GM18507 (cell line): ENCODE measurements around the gene IL1RL1.

Experiments
- DNase-seq: peaks from one replicate; pipeline ENCODE4 v3.0.0; 2011; ENCODE audit warnings: low read depth; ENCODE audit not compliant: insufficient read length; ENCODE audit errors: extremely low spot score
- FAIRE-seq: peaks from 2 replicates; lab custom pipeline; 2011; peaks lifted over from hg19 to GRCh38; lab: Jason Lieb, UNC

The IL1RL1 gene

DNA sequence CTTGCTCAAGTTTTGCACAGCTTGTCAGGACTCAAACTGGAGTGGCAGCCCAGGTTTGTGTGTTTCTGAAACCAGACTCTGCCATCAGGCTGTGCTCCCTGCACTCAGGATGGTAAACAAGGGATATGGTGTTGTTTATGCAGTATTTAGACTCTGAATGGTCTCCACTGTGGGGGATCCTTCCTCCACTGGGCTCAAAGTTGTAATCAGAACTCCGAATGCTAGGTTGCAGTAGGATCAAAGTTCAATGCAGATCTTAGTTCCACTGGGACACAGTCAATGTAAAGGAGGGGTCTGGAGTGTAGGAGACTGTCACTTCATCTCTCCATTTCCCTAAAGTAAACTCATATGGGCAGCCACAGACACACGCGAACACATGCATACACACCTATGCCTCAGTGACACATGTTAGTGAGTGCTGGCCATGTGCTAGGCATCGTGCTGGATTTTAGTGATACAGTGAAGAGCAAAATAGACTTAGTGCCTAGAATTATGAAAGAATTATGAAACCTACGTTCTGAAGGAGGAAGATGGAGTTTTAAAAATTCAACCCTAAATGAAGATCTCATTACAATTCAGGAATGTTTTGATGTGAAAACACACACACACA, 50.4 kb downstream of the IL1RL1 start:
- FAIRE-seq (no peak), DNase-seq (no peak)

DNA sequence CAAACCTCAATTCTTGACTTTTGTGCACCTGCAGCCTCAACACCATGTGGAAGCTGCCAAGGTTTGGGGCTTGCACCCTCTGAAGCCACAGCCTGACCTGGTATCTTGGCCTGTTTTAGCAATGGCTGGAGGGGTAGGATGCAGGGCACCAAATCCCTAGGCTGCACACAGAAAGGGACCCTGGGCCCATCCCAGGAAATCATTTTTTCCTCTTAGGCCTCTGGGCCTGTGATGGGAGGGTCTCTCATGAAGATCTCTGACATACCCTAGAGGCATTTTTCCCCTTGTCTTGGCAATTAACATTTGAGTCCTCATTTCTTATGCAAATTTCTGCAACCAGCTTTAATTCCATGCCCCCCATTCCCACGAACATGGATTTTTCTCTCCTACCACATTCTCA, 54.4 kb downstream of the IL1RL1 start:
- no peak for DNase-seq
- FAIRE-seq: no peak

- peak; percentile 87 for FAIRE-seq
- no peak for DNase-seq
These were observed 55.2 kb downstream of the IL1RL1 start for GRCh38 chr2:102366406-102367112.

DNA sequence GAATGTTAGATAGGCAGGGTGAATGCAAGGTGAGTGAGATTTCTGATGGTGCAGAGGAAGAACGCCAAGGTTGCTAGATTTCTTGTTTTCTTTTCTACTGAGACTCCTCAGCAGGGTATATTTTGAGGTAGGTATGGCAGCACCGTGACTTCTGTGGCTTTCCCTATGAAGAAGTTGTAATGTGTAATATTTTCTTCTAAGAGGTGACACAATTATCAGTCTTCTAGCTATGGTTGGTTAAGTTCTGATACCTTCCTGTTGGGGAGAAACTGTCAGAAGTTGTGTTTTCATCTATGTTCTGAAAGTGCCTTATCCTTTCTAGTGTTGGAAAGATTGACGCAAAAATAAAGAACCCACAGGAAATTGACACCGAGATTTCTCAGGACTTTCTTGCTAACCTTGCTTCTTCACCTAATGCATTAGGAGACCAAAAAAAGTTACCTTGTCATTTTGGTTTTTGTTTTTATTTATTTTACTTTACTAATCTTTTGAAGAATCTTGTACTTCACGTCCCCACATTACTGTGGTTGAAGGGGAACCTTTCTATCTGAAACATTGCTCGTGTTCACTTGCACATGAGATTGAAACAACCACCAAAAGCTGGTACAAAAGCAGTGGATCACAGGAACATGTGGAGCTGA, 56.1 kb downstream of the IL1RL1 start:
- no peak for DNase-seq
- FAIRE-seq: no peak

DNA sequence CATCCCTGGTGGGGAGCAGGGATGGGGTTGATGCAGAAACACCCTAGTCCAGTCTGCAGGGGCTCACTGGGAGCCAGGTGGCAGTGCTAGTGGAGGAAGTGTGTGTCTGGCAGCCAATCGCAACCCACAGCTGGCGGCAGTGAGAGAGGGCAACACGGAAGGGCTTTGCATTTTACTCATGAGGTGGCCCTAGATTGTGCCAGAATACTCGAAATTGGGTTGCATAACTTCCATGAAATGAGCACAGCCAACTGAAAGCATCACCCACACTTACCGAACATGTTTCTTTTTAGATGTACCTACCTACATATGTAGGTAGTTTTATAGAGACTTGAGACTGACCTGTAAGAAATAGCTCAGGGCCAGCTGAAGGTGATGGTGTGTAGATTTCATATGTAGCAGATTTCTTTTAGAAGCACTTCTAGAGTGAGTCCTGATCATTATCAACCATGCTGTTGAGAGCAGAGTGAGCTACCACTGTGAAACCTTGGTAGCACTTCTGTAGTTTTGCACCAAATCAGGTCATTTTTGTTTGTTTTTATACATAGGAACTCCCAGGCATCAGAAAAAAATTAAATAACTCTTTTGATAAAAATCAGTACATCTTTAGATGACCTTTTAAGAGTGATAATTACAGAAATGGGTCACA, 57.2 kb downstream of the IL1RL1 start:
- FAIRE-seq (no peak), DNase-seq (no peak)

DNA sequence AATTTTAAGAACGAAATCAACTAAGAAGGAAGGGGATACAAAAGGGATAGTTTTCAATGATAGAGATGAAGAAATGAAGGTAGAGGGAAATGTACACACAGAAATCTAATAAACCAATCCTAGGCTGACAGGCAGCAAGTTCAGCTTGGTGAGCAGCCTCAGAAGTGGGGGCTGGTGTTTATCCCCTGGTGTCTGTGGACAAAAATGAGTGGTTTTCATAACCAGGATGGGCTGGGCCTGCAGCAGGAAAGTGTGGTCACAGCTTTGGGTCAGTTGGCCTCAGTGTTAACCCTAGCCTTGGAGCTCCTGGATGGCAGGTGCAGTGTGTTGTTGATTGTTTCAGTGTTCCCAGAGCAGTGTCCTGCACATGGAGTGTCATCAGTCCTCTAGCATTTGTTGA, 58.5 kb downstream of the IL1RL1 start:
- FAIRE-seq (no peak), DNase-seq (no peak)

DNA sequence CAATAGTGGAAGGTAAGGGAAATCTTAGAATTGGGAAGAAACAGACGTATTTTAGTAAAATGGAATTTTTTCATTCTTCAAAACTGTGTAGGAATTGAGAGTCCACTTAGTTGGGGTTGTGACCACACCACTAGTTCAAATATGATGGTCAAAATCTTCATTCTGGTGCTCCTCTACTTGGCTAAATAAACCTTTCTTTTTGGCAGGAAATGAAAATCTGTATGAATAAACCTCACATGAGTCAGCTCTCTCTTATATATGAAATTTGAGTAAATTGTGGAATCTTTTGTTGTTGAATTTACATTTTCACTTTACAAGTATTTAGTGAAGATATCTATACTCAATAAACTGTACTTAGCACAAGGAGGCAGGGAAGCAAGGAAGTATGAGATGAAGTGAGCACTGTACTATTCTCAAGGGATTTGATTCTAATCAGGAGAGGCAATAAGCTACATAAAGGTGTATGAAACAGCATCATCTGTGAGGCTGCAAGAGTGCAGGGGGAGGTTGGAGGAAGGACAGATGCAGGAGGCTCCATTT, 64.8 kb downstream of the IL1RL1 start:
- DNase-seq (no peak), FAIRE-seq (no peak)

DNA sequence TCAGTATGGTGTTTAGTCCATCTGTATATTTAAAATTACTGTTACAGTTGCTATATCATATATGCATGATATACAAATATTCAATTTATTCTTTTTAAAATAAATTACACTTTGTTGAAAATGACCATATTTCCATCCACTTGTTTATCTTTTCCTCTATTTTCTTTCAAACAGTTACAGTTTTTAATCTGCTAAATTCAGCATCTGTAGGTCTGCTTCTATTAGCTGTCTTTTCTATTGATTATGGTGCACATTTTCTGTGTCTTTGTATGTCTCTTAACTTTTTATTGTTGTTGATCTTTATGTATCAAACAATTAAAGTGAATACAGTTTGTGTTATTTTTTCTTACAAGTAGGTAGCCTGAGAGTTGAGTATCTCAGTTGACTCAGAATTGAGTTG, 72.4 kb downstream of the IL1RL1 start:
- DNase-seq: no peak
- FAIRE-seq: no peak

- FAIRE-seq: no peak
- no peak for DNase-seq
These were observed 74.2 kb downstream of the IL1RL1 start for GRCh38 chr2:102385522-102385921.

DNA sequence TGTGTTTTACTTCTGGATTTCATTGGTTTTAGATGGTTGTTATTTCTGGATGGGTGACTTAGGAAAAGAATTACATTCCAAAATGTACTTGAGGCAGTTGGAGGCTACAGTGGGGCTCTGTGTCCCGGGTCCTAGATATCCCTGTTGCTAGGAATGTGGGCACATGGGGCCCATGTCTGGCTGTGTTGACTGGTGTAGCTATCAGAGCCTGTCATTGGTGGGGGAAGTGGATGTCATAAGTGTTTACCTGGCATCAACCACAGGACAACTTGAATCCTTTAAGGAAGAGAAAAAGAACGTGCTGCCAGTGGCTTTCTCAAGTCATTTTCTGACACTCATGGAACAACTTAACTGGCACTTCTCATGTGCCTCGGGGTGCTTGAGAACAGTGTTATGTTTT, 74.6 kb downstream of the IL1RL1 start:
- DNase-seq (no peak), FAIRE-seq (no peak)

GRCh38 chr2:102386867-102387541, 75.6 kb downstream of the IL1RL1 start:
- no peak for DNase-seq
- no peak for FAIRE-seq

DNA sequence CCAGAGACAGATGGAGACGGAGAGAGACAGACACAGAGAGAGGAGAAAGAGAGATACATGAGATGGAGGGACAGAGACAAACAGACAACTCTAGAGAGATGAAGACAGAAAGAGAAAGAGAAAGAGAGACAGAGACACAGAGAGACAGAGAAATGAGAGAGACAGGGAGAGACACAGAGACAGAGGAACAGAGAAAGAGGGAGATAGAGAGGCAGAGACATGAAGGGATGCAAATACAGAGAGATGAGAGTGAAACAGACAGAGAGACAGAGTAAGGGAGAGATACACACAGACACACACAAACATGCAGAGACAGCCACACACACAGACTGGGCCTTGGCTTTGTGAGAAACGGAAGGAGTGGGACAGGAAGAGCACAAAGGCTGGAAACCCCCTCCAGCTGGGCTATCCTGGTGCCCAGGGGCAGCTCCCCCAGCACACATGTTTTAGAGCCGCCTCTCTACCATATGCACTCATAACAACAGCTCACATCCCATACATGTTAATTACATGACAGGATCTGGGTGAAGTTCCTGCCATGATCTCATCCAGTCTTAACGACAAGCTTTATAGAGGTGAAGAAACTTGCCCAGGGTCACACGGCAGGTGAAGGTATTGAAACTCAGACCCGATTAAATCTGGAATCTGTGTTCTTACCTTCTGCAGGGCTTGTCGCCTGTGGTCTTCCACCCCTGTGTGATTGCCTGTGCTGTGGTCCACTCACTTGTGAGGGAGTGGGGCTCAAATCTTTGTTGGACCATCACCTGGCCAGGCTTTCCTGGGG, 76.6 kb downstream of the IL1RL1 start:
- FAIRE-seq (peak; percentile 48), DNase-seq (no peak)

GRCh38 chr2:102391565-102391964, 80.2 kb downstream of the IL1RL1 start:
- DNase-seq: no peak
- peak; percentile 71 for FAIRE-seq

DNA sequence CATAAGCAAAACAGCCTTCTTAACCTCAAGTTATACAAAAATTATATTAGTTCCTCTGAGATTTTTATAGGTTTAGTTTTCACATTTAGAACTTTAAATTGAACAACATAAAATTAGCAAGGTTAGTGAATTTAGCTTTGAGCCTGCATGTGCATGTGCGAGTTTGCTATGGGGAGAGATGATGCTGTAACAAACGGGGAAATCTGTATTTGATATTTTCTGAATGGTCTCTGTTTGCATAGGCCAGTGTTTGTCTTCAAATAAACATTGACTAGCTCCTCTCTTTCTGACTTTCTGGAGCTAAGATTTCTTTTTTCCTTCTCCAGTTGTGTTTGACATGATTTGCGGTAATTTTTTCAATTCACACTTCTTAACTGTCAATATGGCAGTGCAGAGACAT, 80.7 kb downstream of the IL1RL1 start:
- no peak for FAIRE-seq
- DNase-seq: no peak

GRCh38 chr2:102392942-102393341, 81.6 kb downstream of the IL1RL1 start:
- FAIRE-seq: no peak
- DNase-seq: no peak

GRCh38 chr2:102396012-102396411, 84.6 kb downstream of the IL1RL1 start:
- DNase-seq: no peak
- no peak for FAIRE-seq

DNA sequence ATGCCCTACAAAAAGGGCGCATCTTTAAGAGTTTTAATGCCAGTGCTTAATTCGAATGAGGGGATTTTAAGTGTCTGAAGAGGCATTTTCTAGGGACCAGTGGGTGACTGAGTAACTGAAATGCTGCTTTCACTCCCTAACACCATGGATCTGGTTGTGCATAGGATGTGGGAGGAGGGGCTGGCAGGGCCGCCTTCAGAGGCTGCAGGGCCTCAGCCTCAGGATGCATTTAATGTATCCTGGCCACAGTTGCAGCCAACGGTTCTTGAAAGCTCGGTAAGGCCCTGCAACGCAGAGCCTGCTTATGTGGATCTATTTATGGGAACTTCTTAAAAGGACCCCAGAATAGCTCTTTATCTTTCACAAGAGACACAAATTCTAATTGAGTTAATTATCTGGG, 85.8 kb downstream of the IL1RL1 start:
- DNase-seq: no peak
- FAIRE-seq: no peak

DNA sequence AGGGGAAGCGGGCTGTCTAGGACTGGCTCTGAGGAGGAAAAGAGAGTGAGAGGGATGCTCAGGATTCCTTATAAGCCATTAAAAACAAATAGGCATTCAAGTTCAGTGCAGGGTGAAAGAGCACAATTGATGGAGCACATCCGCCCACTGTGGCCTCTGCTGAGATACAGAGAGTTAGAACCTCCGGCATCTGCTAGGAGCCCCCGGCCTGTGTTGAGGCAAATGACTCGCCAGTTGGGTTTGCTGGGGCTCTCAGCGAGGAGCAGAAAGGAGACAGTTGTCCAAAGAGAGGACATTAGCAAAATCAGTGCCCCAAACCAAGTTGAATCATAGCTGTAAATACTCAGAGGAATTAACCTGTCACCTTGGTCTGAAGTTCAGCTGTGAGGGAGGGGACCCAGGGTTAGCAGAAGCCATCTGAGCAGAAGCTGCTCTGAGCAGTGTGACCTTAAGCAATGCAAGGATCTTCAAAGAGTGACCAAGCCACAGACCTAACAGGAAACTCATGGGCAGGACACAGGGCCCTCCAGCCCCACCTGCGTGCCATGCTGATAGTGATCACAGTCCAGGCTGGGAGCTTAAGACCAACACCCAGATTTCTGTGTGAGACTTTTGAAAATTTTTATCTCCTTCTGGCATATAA, 88.3 kb downstream of the IL1RL1 start:
- no peak for DNase-seq
- no peak for FAIRE-seq

DNA sequence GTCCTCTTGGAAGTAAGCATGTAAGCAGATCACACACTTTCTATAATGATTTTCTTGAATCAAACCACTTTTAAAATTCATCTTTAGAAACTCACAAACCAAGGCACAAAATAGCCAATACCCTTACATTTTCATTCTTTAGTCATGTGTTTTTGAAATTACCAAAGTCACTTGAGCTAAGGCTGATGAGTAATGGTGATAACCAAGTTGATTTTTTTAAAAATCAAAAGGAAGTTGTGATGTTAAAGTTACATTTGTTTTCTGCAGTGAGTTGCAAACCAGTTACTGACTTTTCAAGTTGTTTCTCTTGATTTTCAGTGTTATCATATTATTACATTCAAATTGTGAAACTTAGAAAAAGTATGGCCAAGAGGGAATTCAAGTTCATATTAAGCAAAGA, 90.1 kb downstream of the IL1RL1 start:
- DNase-seq: no peak
- no peak for FAIRE-seq
